ENCODE measurements around the gene C11orf98. TPM values are rescaled to one million over a fixed set of nuclear protein-coding genes. Genes with fewer than 3 reads are reported as not detected.
A peak's percentile ranks its signal among the peaks of the same experiment; 100 is the strongest.

Gene C11orf98
- total RNA-seq (58.7 and 61.0 TPM in 2 replicates), polyA plus RNA-seq (32.3 and 39.5 TPM in 2 replicates), polyA minus RNA-seq (5.3 and 6.2 TPM in 2 replicates), Bru-seq, nascent RNA (percentile 74 among the genes with signal in this experiment), BruChase-seq, experiment 1, labeled RNA remaining after a 6-hour chase (percentile 81 among the genes with signal in this experiment), BruChase-seq, experiment 2, labeled RNA remaining after a 2-hour chase (percentile 63 among the genes with signal in this experiment)
- 70.0 and 81.8 TPM in 2 replicates for polyA plus RNA-seq (2011; cell fraction: cytosol; rRNA removed)
- 35.6 and 42.1 TPM in 2 replicates for polyA plus RNA-seq (2011; cell fraction: nucleus; rRNA removed)
- 84.1 and 99.3 TPM in 2 replicates for polyA plus RNA-seq (2012)
- 11.5 TPM for polyA minus RNA-seq (2011; cell fraction: cytosol; rRNA and poly(A)+ RNA removed)
- polyA minus RNA-seq (2011; cell fraction: nucleus; rRNA and poly(A)+ RNA removed), result 2.0 and 5.0 TPM in 2 replicates
- long read RNA-seq, transcript C11orf98-201 (4 exons, 654 nt), result major isoform, 184 of 205 reads
- long read RNA-seq, transcript C11orf98-203 (3 exons, 774 nt), result minor isoform, 15 of 205 reads
- long read RNA-seq, partial matches to known transcripts, result 2 of 205 reads
- long read RNA-seq, other reads (novel, unspliced or antisense), result 3 of 205 reads

GRCh38 chr11:62665075-62665598, at the start of gene C11orf98, which contains the start of gene CSKMT:
Gene C11orf98 (minus strand): TSS chr11:62665210. CDS start chr11:62665169, 41 bp downstream.
Gene CSKMT (plus strand): TSS chr11:62665312. CDS start chr11:62665880, 568 bp downstream.
- Histone ChIP-seq H3K9me3 (replicated peaks; ENCODE audit: control insufficient read depth, insufficient read depth, low read length) (no peaks in the 10 kb centered on the region), H3K27me3 (ENCODE audit: control insufficient read depth in 2 of 2, insufficient read depth in 2 of 2, low read length in 2 of 2) (no peaks in the 10 kb centered on the region), H3K9me1 (replicated peaks; ENCODE audit: control insufficient read depth, extremely low read depth, insufficient read depth, low read length) (no peaks in the 10 kb centered on the region), H2AFZ (ENCODE audit: low read depth, low read length) (peak within 1 kb of the TSS; percentile 4), H3K79me2 (ENCODE audit: control insufficient read depth, insufficient read depth, low read length) (peaks cover 33% of the 10 kb centered on the region), H3K36me3 (ENCODE audit: control insufficient read depth in 2 of 2, extremely low read depth in 1 of 2, insufficient read depth in 2 of 2, low read length in 2 of 2) (peaks cover 0 to 2% of the 10 kb centered on the region in 2 experiments), H3K4me1 (ENCODE audit: control insufficient read depth, extremely low read depth, insufficient read depth, low read length) (peaks cover 16% of the 10 kb centered on the region), H3K9ac (replicated peaks; ENCODE audit: extremely low read depth, insufficient read depth, low read length) (peak within 1 kb of the TSS; percentile 69), H3K27ac (ENCODE audit: insufficient read depth, low read depth, low read length) (peak within 1 kb of the TSS; percentile 44), H4K20me1 (replicated peaks; ENCODE audit: control insufficient read depth, extremely low read depth, insufficient read depth, low read length) (no peaks in the 10 kb centered on the region), H3K4me2 (ENCODE audit: insufficient read depth, low read length) (peak within 1 kb of the TSS; percentile 83), H3K4me3 (replicated peaks in 1 of 3; ENCODE audit: insufficient read depth in 1 of 3, low read depth in 1 of 3, low read length in 3 of 3) (peak within 1 kb of the TSS; percentile 42 to 83 (median 59))
- dilution Hi-C loops (cut with MboI; ENCODE audit: extremely low pct_ligation_motif_present, low sequenced_read_pairs), result no loop called here
- FAIRE-seq (peak; percentile 93), DNase-seq (ENCODE audit: low read depth, low spot score) (peak; percentile 95)
- TSS peak; percentile 88 for BruUV-seq (replicated peaks)
- TF ChIP-seq POLR2AphosphoS5 (IDR thresholded peaks at IDR 0.05; ENCODE audit: insufficient read depth, low read depth, low read length) (peak; percentile 100), EZH2 (IDR thresholded peaks at IDR 0.05; ENCODE audit: borderline replicate concordance, low read depth, low read length, severe bottlenecking) (no peak), POLR2A (IDR thresholded peaks at IDR 0.05; ENCODE audit: low read depth, low read length) (peak; percentile 100)
- intact Hi-C loops (cut with micrococcal nuclease), result loop anchor here (1.0 to 5.0 kb wide), 4 partner anchors 12 to 53 kb away; partner anchors contain the start of genes BSCL2, EML3, GNG3 and INTS5
- ChIA-PET CTCF (interaction anchor here (0.9 to 2.5 kb wide), 16 partner anchors 10 to 271 kb away, joined by 3 to 15 read pairs (median 6); partner anchors contain the start of genes B3GAT3, BSCL2, GNG3 and INTS5), POLR2A (interaction anchor here (0.6 to 2.2 kb wide), 38 partner anchors 10 to 327 kb away, joined by 3 to 71 read pairs (median 6); partner anchors contain the start of genes AHNAK, B3GAT3, EEF1G and EML3)

DNA sequence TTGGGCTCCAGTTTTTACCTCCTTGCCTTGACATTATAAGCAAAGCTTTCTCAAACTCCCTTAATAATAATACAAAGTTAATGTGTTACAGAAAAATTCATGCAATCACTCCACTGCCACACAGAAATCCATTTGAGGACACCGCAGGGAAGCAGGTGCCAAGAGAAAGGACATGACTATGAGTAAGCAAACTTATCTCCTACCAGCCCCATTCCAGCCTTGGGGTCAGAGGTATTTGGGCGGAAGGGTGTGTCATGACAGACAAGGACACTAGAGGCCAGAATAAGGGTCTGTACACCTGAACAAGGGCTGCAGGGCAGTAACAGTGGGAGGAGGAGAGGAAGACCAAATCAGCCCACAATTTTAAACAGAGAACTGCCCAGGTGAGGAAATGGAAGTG, 48.3 kb upstream of the C11orf98 start:
- Histone ChIP-seq H2AFZ (ENCODE audit: low read depth, low read length) (no peak overlapping the region), H3K4me3 (replicated peaks in 1 of 3; ENCODE audit: insufficient read depth in 1 of 3, low read depth in 1 of 3, low read length in 3 of 3) (no peak overlapping the region), H3K27ac (ENCODE audit: insufficient read depth, low read depth, low read length) (no peak overlapping the region), H3K9me1 (replicated peaks; ENCODE audit: control insufficient read depth, extremely low read depth, insufficient read depth, low read length) (no peaks in the 10 kb centered on the region), H3K9ac (replicated peaks; ENCODE audit: extremely low read depth, insufficient read depth, low read length) (no peak overlapping the region), H3K4me2 (ENCODE audit: insufficient read depth, low read length) (no peak overlapping the region), H3K4me1 (ENCODE audit: control insufficient read depth, extremely low read depth, insufficient read depth, low read length) (peaks cover 12% of the 10 kb centered on the region), H3K9me3 (replicated peaks; ENCODE audit: control insufficient read depth, insufficient read depth, low read length) (no peaks in the 10 kb centered on the region), H3K36me3 (ENCODE audit: control insufficient read depth in 2 of 2, extremely low read depth in 1 of 2, insufficient read depth in 2 of 2, low read length in 2 of 2) (peaks cover 31 to 39% of the 10 kb centered on the region in 2 experiments), H3K27me3 (ENCODE audit: control insufficient read depth in 2 of 2, insufficient read depth in 2 of 2, low read length in 2 of 2) (no peaks in the 10 kb centered on the region), H4K20me1 (replicated peaks; ENCODE audit: control insufficient read depth, extremely low read depth, insufficient read depth, low read length) (no peaks in the 10 kb centered on the region), H3K79me2 (ENCODE audit: control insufficient read depth, insufficient read depth, low read length) (peaks cover 20% of the 10 kb centered on the region)
- no TSS peak for BruUV-seq (replicated peaks)
- CTCF ChIA-PET, result interaction anchor here (0.7 to 1.2 kb wide), 2 partner anchors 11 to 289 kb away, joined by 3 read pairs; no protein-coding TSS in a partner anchor
- FAIRE-seq (no peak), DNase-seq (ENCODE audit: low read depth, low spot score) (no peak)
- TF ChIP-seq POLR2AphosphoS5 (IDR thresholded peaks at IDR 0.05; ENCODE audit: insufficient read depth, low read depth, low read length) (no peak), EZH2 (IDR thresholded peaks at IDR 0.05; ENCODE audit: borderline replicate concordance, low read depth, low read length, severe bottlenecking) (no peak), GATA2 (IDR thresholded peaks at IDR 0.05; ENCODE audit: insufficient read depth, insufficient read length, low read depth, low read length) (no peak), MYC (IDR thresholded peaks at IDR 0.05; ENCODE audit: low read depth, low read length) (no peak), POLR2A (IDR thresholded peaks at IDR 0.05; ENCODE audit: low read depth, low read length) (no peak), FOS (IDR thresholded peaks at IDR 0.05; ENCODE audit: borderline replicate concordance, insufficient read depth, low read length) (no peak), JUN (IDR thresholded peaks at IDR 0.05; ENCODE audit: borderline replicate concordance, insufficient read depth, insufficient read length, low read depth) (no peak)
- TF ChIP-seq, protein P1, sequence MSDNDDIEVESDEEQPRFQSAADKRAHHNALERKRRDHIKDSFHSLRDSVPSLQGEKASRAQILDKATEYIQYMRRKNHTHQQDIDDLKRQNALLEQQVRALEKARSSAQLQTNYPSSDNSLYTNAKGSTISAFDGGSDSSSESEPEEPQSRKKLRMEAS (IDR thresholded peaks at IDR 0.05; ENCODE audit: insufficient read depth, insufficient read length), result no peak
- TF ChIP-seq, protein P2, sequence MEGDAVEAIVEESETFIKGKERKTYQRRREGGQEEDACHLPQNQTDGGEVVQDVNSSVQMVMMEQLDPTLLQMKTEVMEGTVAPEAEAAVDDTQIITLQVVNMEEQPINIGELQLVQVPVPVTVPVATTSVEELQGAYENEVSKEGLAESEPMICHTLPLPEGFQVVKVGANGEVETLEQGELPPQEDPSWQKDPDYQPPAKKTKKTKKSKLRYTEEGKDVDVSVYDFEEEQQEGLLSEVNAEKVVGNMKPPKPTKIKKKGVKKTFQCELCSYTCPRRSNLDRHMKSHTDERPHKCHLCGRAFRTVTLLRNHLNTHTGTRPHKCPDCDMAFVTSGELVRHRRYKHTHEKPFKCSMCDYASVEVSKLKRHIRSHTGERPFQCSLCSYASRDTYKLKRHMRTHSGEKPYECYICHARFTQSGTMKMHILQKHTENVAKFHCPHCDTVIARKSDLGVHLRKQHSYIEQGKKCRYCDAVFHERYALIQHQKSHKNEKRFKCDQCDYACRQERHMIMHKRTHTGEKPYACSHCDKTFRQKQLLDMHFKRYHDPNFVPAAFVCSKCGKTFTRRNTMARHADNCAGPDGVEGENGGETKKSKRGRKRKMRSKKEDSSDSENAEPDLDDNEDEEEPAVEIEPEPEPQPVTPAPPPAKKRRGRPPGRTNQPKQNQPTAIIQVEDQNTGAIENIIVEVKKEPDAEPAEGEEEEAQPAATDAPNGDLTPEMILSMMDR (IDR thresholded peaks at IDR 0.05; ENCODE audit: extremely low read depth in 1 of 2, insufficient read depth in 1 of 2, low read depth in 1 of 2, low read length in 2 of 2), result no peak
- POLR2A ChIA-PET, result no interaction called here
- dilution Hi-C loops (cut with MboI; ENCODE audit: extremely low pct_ligation_motif_present, low sequenced_read_pairs), result no loop called here
- intact Hi-C loops (cut with micrococcal nuclease), result no loop called here

All from endothelial cell of umbilical vein (primary cell).